ENCODE results near the gene RFXAP. TPM values are rescaled to one million over a fixed set of nuclear protein-coding genes. Genes with fewer than 3 reads are reported as not detected.

RFXAP gene
- total RNA-seq (2022; extraction: Qiagen RNA extraction; ENCODE audit: low read depth), result 0.47 to 1.4 TPM (median 0.79 TPM) in 5 replicates

GRCh38 chr13:36818804-36819738, at the start of gene RFXAP:
TSS of gene RFXAP (plus strand) at chr13:36819222. CDS start at chr13:36819358, 136 bp downstream.

Other genes starting within 250 kb of the RFXAP start
- gene SERTM1, start 145.2 kb upstream of the RFXAP start, total RNA-seq (2022; extraction: Qiagen RNA extraction; ENCODE audit: low read depth), result not detected in 5 replicates
- 0.06 to 0.19 TPM (median 0.12 TPM) in 4 of 5 replicates, not detected in the other for gene SMAD9, start 101.0 kb downstream of the RFXAP start, total RNA-seq (2022; extraction: Qiagen RNA extraction; ENCODE audit: low read depth)
- gene ALG5, start 180.1 kb downstream of the RFXAP start, total RNA-seq (2022; extraction: Qiagen RNA extraction; ENCODE audit: low read depth), result 32.4 to 41.7 TPM (median 35.9 TPM) in 5 replicates
- gene EXOSC8, start 181.6 kb downstream of the RFXAP start, total RNA-seq (2022; extraction: Qiagen RNA extraction; ENCODE audit: low read depth), result 26.5 to 100 TPM (median 29.4 TPM) in 5 replicates
- 22.1 to 27.9 TPM (median 23.5 TPM) in 5 replicates for gene SUPT20H, start 240.5 kb downstream of the RFXAP start, total RNA-seq (2022; extraction: Qiagen RNA extraction; ENCODE audit: low read depth)